ENCODE data around the gene PLCL2.

The PLCL2 gene

DNA sequence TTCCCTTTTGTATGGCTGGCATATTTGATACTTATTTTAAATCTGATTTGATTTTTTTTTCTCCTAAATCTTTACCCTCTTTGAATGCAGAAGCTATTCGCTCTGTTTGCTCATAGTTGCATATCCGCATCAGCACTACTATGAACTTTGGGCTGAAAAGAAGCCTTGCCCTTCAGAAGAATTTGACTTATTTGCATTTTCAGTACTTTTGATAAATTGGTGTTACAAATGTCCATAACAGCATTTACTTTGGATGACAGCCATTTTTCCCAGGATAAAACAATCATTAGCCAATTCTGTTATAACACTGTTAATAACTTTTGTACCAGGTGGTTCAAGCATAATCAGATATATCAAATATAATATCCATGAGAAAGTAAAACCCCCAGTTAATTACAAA lies 129.5 kb downstream of the PLCL2 start:
- TF ChIP-seq ZFX (IDR thresholded peaks at IDR 0.05; ENCODE audit: borderline replicate concordance): no peak
- TF ChIP-seq, protein P1, sequence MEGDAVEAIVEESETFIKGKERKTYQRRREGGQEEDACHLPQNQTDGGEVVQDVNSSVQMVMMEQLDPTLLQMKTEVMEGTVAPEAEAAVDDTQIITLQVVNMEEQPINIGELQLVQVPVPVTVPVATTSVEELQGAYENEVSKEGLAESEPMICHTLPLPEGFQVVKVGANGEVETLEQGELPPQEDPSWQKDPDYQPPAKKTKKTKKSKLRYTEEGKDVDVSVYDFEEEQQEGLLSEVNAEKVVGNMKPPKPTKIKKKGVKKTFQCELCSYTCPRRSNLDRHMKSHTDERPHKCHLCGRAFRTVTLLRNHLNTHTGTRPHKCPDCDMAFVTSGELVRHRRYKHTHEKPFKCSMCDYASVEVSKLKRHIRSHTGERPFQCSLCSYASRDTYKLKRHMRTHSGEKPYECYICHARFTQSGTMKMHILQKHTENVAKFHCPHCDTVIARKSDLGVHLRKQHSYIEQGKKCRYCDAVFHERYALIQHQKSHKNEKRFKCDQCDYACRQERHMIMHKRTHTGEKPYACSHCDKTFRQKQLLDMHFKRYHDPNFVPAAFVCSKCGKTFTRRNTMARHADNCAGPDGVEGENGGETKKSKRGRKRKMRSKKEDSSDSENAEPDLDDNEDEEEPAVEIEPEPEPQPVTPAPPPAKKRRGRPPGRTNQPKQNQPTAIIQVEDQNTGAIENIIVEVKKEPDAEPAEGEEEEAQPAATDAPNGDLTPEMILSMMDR (IDR thresholded peaks at IDR 0.05): no peak
- no peak overlapping the region for H3K27ac ChIP-seq

DNA sequence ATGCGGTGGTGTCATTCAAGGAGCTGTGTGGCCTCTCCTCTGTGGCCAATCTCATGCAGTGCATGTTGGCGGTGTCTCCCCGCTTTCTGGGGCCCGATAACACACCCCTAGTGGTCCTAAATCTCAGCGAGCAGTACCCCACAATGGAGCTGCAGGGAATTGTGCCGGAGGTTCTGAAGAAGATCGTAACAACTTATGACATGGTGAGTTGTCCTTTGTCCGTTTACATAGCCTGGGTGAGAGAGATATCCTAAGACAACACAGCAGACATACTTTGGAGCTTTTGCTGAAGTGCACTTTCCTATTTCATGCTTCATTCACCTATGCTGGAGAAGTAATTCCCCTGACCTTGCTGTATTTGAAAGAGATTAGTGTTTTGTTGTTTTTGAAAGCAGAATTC lies 130.0 kb downstream of the PLCL2 start:
- TF ChIP-seq, protein P1 (IDR thresholded peaks at IDR 0.05): no peak
- no peak for TF ChIP-seq ZFX (IDR thresholded peaks at IDR 0.05; ENCODE audit: borderline replicate concordance)
- H3K27ac ChIP-seq: no peak overlapping the region

DNA sequence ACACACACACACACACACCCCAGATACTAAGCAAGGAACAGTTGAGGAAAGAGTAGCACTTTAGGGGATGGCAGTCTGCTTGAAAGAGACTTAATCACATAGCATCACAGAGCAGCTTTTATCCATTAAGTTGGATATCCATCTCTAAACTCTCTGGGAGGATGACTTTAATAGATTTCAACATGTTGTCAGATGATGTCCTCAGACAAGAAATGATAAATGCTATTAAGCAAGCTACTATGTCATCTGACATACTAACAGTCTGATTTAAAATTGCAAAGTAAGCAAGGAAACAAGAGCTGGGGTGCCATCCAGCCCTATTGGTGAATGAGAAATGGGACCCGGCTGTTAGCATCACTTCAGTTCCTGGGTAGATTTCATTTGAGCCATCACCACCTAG lies 136.9 kb downstream of the PLCL2 start:
- no peak for TF ChIP-seq ZFX (IDR thresholded peaks at IDR 0.05; ENCODE audit: borderline replicate concordance)
- TF ChIP-seq, protein P1 (IDR thresholded peaks at IDR 0.05): no peak
- no peak overlapping the region for H3K27ac ChIP-seq

DNA sequence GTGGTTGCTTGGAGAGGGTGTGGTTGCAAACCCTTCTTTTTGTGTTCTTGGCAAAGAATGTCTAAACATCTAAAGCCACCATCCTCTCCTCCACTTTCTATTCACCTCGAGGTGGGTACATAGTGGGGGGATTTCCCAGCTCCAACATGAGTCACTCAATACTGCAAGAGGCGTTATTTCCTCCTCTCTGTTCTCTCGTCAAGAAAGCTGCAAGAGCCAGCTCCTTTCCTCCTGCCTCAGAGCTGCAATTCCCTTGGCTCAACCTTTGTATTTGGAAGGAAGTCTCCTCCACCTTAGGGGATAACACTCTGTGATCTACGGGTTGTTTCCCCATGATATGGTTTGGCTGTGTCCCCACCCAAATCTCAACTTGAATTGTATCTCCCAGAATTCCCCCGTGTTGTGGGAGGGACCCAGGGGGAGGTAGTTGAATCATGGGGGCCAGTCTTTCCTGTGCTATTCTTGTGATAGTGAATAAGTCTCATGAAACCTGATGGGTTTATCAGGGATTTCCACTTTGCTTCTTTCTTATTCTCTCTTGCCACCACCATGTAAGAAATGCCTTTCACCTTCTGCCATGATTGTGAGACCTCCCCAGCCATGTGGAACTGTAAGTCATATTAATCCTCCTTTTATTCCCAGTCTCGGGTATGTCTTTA lies 138.4 kb downstream of the PLCL2 start:
- TF ChIP-seq ZFX (IDR thresholded peaks at IDR 0.05; ENCODE audit: borderline replicate concordance): no peak
- TF ChIP-seq, protein P1 (IDR thresholded peaks at IDR 0.05): no peak
- H3K27ac ChIP-seq: no peak overlapping the region

DNA sequence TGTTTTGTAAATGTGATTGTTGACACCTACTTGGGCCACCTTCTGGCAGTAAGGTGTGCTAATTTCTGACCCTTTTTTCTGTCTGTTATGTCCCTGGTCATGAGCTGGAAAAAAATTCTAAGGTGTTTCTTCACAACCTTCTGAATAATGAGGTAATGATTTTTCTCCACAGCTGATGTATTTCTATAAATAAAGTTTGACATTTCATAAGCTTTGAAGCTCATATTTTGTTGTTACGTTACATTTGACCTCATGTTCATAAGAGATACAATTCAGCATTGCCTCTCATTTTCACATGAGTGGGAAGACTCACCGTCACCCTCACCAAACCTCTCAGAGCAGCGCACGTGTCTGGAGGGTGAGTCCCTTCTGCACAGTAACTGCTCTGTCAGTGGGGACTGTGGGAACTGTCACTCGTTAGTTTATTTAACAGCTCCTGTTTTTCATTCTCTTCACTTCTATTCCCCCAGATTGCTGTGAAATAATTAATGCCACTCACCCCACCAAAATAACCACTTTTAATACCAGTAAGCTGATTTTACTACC lies 140.9 kb downstream of the PLCL2 start:
- TF ChIP-seq ZFX (IDR thresholded peaks at IDR 0.05; ENCODE audit: borderline replicate concordance): no peak
- TF ChIP-seq, protein P1 (IDR thresholded peaks at IDR 0.05): no peak
- H3K27ac ChIP-seq: no peak overlapping the region

- TF ChIP-seq, protein P1 (IDR thresholded peaks at IDR 0.05): no peak
- no peak for TF ChIP-seq ZFX (IDR thresholded peaks at IDR 0.05; ENCODE audit: borderline replicate concordance)
- H3K27ac ChIP-seq: no peak overlapping the region
These were observed 142.6 kb downstream of the PLCL2 start for GRCh38 chr3:17027318-17027717.

- H3K27ac ChIP-seq: no peak overlapping the region
- TF ChIP-seq, protein P1 (IDR thresholded peaks at IDR 0.05): no peak
- TF ChIP-seq ZFX (IDR thresholded peaks at IDR 0.05; ENCODE audit: borderline replicate concordance): no peak
These were observed 143.6 kb downstream of the PLCL2 start for GRCh38 chr3:17028363-17028762.
